GM23338 (cell line): ENCODE results near the gene SCYGR6. TPM values are rescaled to one million over a fixed set of nuclear protein-coding genes. Genes with fewer than 3 reads are reported as not detected.

Experiments
- ATAC-seq: fragments of 200-7000 bp; cut with Tn5 transposase; 3 replicates; pipeline ENCODE4 v1.9.1; 2020
- DNase-seq: peaks from one replicate; pipeline ENCODE4 v3.0.0-alpha.2; 2015; ENCODE audit warnings: low spot score
- H2AFZ ChIP-seq: fragments of 200-600 bp; sonication (generic); 2 replicates; pipeline ENCODE4 v1.8.0; 2016; ENCODE audit warnings: antibody characterized with exemption, mild to moderate bottlenecking, moderate library complexity
- H3F3A ChIP-seq: fragments of 200-600 bp; sonication (generic); replicated peaks from 2 replicates; pipeline ENCODE4 v1.8.0; 2017; ENCODE audit warnings: antibody characterized with exemption, mixed run types, low read depth
- H3K27ac ChIP-seq: fragments of 200-600 bp; sonication (generic); 2 replicates; pipeline ENCODE4 v1.6.1; 2016; ENCODE audit warnings: low read depth
- H3K27me3 ChIP-seq: fragments of 200-600 bp; sonication (generic); 2 replicates; pipeline ENCODE4 v1.8.0; 2016; ENCODE audit warnings: mild to moderate bottlenecking, mixed run types, moderate library complexity; ENCODE audit not compliant: insufficient read depth
- H3K36me3 ChIP-seq: fragments of 200-600 bp; sonication (generic); 2 replicates; pipeline ENCODE4 v1.8.0; 2016; ENCODE audit warnings: mild to moderate bottlenecking; ENCODE audit not compliant: insufficient read depth
- H3K4me1 ChIP-seq: fragments of 200-600 bp; sonication (generic); 2 replicates; pipeline ENCODE4 v1.8.0; 2016; ENCODE audit warnings: mild to moderate bottlenecking, moderate library complexity; ENCODE audit not compliant: insufficient read depth
- H3K4me2 ChIP-seq: fragments of 200-600 bp; sonication (generic); 2 replicates; pipeline ENCODE4 v1.7.1; 2017; ENCODE audit warnings: mixed run types
- H3K4me3 ChIP-seq: fragments of 200-600 bp; sonication (generic); 2 replicates; pipeline ENCODE4 v1.6.1; 2016; ENCODE audit warnings: mixed run types
- H3K79me2 ChIP-seq: fragments of 200-600 bp; sonication (generic); replicated peaks from 2 replicates; pipeline ENCODE4 v1.8.0; 2017; ENCODE audit warnings: mild to moderate bottlenecking; ENCODE audit not compliant: insufficient read depth
- H3K9me2 ChIP-seq: fragments of 200-600 bp; sonication (generic); 2 replicates; pipeline ENCODE4 v1.8.0; 2017; ENCODE audit not compliant: insufficient read depth
- H4K20me1 ChIP-seq: fragments of 200-600 bp; sonication (generic); replicated peaks from 2 replicates; pipeline ENCODE4 v1.8.0; 2017; ENCODE audit warnings: mild to moderate bottlenecking; ENCODE audit not compliant: insufficient read depth
- H3K27ac Mint-ChIP-seq: 2 replicates; pipeline ENCODE4 v1.8.0; 2020; ENCODE audit warnings: inconsistent platforms, mild to moderate bottlenecking, moderate library complexity, mixed read lengths
- H3K27me3 Mint-ChIP-seq: 3 replicates; pipeline ENCODE4 v1.8.0; 2022; ENCODE audit warnings: low read depth, mild to moderate bottlenecking, moderate library complexity, mixed read lengths, inconsistent platforms; ENCODE audit not compliant: insufficient read depth, poor library complexity
- H3K36me3 Mint-ChIP-seq: 3 replicates; pipeline ENCODE4 v1.8.0; 2021; ENCODE audit warnings: low read depth, mild to moderate bottlenecking, inconsistent platforms, moderate library complexity, mixed read lengths
- H3K4me1 Mint-ChIP-seq: 3 replicates; pipeline ENCODE4 v1.8.0; 2020; ENCODE audit warnings: mild to moderate bottlenecking, inconsistent platforms, mixed read lengths
- H3K4me3 Mint-ChIP-seq: 3 replicates; pipeline ENCODE4 v1.8.0; 2021; ENCODE audit warnings: moderate library complexity, mild to moderate bottlenecking, inconsistent platforms, mixed read lengths
- H3K9me3 Mint-ChIP-seq: 3 replicates; pipeline ENCODE4 v1.8.0; 2020; ENCODE audit warnings: moderate library complexity, mild to moderate bottlenecking, inconsistent platforms, mixed read lengths
- CREB1 ChIP-seq: fragments of 250-450 bp; sonication (Bioruptor Pico); IDR thresholded peaks from 2 replicates; pipeline ENCODE4 v1.5.0; 2020; ENCODE audit warnings: low read depth, mild to moderate bottlenecking, moderate library complexity
- EZH2 ChIP-seq: fragments of 200-600 bp; sonication (generic); IDR thresholded peaks from one replicate; pipeline ENCODE4 v1.8.0; 2017; ENCODE audit warnings: antibody characterized with exemption, mild to moderate bottlenecking, low read depth; ENCODE audit not compliant: unreplicated experiment
- JUNB ChIP-seq: IDR thresholded peaks from one replicate; pipeline ENCODE4 v1.6.1; 2016; ENCODE audit warnings: antibody characterized with exemption; ENCODE audit not compliant: unreplicated experiment
- NANOG ChIP-seq: IDR thresholded peaks from 2 replicates; pipeline ENCODE4 v1.6.1; 2016; ENCODE audit warnings: antibody characterized with exemption, borderline replicate concordance
- POLR2AphosphoS5 ChIP-seq: IDR thresholded peaks from 2 replicates; pipeline ENCODE4 v1.6.1; 2016; ENCODE audit warnings: antibody characterized with exemption, low read depth
- STAT1 ChIP-seq: IDR thresholded peaks from one replicate; pipeline ENCODE4 v1.6.1; 2016; ENCODE audit warnings: antibody characterized with exemption; ENCODE audit not compliant: unreplicated experiment
- ZNF114 ChIP-seq: fragments of 250-450 bp; sonication (Bioruptor Pico); IDR thresholded peaks from 2 replicates; pipeline ENCODE4 v1.5.0; 2020; ENCODE audit warnings: mild to moderate bottlenecking, moderate library complexity
- ZNF331 ChIP-seq: fragments of 250-450 bp; sonication (Bioruptor Pico); IDR thresholded peaks from 2 replicates; pipeline ENCODE4 v1.5.0; 2020; ENCODE audit warnings: low read depth, mild to moderate bottlenecking, moderate library complexity
- polyA plus RNA-seq: library from polyadenylated mRNA; unstranded; fragments of >200 nt; fragmentation: Nextera tagmentation; extraction: Ambion mirVana; gene quantifications from 2 replicates; pipeline ENCODE4 v1.2.1, GENCODE V29; 2016
- total RNA-seq: library from RNA; depleted of rRNA; stranded (reverse); fragments of >200 nt; shearing (Covaris generic); gene quantifications from 2 replicates; pipeline ENCODE4 v1.2.3, GENCODE V29; 2014
- TF ChIP-seq, protein P1 (sequence below): fragments of 250-450 bp; sonication (Bioruptor Pico); IDR thresholded peaks from 2 replicates; pipeline ENCODE4 v1.5.0; 2020; ENCODE audit warnings: mild to moderate bottlenecking, moderate library complexity
- TF ChIP-seq, protein P2 (sequence below): IDR thresholded peaks from 2 replicates; pipeline ENCODE4 v1.6.1; 2016; ENCODE audit warnings: antibody characterized with exemption
- TF ChIP-seq, protein P3 (sequence below): IDR thresholded peaks from one replicate; pipeline ENCODE4 v1.6.1; 2018; ENCODE audit warnings: antibody characterized with exemption; ENCODE audit not compliant: unreplicated experiment
- TF ChIP-seq, protein P4 (sequence below), 2 experiments: fragments of 200-600 bp in 1 of 2; sonication (generic) in 1 of 2; conservative IDR thresholded peaks; 2 replicates each; pipeline versions ENCODE4 v1.5.1 to v1.6.1; 2016 to 2017; ENCODE audit warnings: antibody characterized with exemption in 2 of 2, low read depth in 2 of 2, mild to moderate bottlenecking in 2 of 2, moderate library complexity in 1 of 2

Gene SCYGR6
- total and polyA plus RNA-seq, 2 experiments from 2014 or later: not detected

DNA sequence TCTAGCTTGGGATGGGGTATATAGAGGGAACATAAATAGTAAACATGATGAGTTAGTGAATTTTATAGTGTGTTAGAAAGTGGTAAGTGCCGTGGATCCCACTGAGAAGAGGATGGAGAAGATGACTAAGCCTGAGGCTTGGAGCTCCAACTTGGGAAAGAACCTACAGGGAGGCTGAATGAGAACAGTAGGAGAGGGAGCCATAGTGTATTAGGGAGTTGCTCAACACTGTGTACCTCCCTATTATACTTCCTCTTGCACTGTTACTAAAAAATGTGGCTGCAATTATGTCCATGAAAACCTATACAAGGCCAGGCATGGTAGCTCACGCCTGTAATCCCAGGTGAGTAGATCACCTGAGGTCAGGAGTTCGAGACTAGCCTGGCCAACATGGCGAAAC lies 3.9 kb downstream of the SCYGR6 start (continued):
- TF ChIP-seq, protein P1, sequence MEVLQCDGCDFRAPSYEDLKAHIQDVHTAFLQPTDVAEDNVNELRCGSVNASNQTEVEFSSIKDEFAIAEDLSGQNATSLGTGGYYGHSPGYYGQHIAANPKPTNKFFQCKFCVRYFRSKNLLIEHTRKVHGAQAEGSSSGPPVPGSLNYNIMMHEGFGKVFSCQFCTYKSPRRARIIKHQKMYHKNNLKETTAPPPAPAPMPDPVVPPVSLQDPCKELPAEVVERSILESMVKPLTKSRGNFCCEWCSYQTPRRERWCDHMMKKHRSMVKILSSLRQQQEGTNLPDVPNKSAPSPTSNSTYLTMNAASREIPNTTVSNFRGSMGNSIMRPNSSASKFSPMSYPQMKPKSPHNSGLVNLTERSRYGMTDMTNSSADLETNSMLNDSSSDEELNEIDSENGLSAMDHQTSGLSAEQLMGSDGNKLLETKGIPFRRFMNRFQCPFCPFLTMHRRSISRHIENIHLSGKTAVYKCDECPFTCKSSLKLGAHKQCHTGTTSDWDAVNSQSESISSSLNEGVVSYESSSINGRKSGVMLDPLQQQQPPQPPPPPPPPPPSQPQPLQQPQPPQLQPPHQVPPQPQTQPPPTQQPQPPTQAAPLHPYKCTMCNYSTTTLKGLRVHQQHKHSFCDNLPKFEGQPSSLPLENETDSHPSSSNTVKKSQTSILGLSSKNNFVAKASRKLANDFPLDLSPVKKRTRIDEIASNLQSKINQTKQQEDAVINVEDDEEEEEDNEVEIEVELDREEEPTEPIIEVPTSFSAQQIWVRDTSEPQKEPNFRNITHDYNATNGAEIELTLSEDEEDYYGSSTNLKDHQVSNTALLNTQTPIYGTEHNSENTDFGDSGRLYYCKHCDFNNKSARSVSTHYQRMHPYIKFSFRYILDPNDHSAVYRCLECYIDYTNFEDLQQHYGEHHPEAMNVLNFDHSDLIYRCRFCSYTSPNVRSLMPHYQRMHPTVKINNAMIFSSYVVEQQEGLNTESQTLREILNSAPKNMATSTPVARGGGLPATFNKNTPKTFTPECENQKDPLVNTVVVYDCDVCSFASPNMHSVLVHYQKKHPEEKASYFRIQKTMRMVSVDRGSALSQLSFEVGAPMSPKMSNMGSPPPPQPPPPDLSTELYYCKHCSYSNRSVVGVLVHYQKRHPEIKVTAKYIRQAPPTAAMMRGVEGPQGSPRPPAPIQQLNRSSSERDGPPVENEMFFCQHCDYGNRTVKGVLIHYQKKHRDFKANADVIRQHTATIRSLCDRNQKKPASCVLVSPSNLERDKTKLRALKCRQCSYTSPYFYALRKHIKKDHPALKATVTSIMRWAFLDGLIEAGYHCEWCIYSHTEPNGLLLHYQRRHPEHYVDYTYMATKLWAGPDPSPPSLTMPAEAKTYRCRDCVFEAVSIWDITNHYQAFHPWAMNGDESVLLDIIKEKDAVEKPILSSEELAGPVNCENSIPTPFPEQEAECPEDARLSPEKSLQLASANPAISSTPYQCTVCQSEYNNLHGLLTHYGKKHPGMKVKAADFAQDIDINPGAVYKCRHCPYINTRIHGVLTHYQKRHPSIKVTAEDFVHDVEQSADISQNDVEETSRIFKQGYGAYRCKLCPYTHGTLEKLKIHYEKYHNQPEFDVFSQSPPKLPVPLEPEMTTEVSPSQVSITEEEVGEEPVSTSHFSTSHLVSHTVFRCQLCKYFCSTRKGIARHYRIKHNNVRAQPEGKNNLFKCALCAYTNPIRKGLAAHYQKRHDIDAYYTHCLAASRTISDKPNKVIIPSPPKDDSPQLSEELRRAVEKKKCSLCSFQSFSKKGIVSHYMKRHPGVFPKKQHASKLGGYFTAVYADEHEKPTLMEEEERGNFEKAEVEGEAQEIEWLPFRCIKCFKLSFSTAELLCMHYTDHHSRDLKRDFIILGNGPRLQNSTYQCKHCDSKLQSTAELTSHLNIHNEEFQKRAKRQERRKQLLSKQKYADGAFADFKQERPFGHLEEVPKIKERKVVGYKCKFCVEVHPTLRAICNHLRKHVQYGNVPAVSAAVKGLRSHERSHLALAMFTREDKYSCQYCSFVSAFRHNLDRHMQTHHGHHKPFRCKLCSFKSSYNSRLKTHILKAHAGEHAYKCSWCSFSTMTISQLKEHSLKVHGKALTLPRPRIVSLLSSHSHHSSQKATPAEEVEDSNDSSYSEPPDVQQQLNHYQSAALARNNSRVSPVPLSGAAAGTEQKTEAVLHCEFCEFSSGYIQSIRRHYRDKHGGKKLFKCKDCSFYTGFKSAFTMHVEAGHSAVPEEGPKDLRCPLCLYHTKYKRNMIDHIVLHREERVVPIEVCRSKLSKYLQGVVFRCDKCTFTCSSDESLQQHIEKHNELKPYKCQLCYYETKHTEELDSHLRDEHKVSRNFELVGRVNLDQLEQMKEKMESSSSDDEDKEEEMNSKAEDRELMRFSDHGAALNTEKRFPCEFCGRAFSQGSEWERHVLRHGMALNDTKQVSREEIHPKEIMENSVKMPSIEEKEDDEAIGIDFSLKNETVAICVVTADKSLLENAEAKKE (CRISPR knock-in tag): no peak
- no peak for TF ChIP-seq EZH2
- no peak for TF ChIP-seq ZNF114 (CRISPR knock-in tag)

DNA sequence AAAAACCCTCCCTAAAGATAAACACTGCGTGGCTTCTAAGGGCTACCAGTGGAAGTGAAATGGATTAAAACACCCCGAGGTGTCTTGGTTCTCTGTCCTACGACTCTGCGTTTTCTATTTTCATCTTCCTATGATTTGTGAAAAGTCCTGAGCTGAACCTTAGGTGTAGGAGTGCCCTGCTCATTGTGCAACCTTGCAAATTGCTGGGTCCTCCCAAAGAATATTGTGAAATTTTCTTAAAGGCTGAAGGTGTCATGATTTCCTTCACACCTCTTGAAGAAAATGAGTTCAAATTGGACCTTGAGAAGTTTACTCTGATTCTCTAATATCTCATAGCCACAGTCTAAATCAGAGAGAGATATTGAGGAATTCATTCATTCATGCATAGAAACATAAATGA lies 4.9 kb downstream of the SCYGR6 start:
- H3K27me3 Mint-ChIP-seq: peaks cover 2% of the 10 kb centered on the region
- no peak overlapping the region for H2AFZ ChIP-seq
- H3K9me2 ChIP-seq: no peaks in the 10 kb centered on the region
- no peak for ATAC-seq
- DNase-seq: no peak
- no peaks in the 10 kb centered on the region for H4K20me1 ChIP-seq
- H3K36me3 ChIP-seq: no peaks in the 10 kb centered on the region
- H3K4me3 Mint-ChIP-seq: no peak overlapping the region
- no peaks in the 10 kb centered on the region for H3K27me3 ChIP-seq
- H3K4me2 ChIP-seq: no peak overlapping the region
- no peak overlapping the region for H3K27ac Mint-ChIP-seq
- H3K27ac ChIP-seq: no peak overlapping the region
- H3K36me3 Mint-ChIP-seq: no peaks in the 10 kb centered on the region
- H3F3A ChIP-seq: no peaks in the 10 kb centered on the region
- H3K4me1 ChIP-seq: peaks cover 24% of the 10 kb centered on the region
- H3K9me3 Mint-ChIP-seq: no peaks in the 10 kb centered on the region
- peaks cover 17% of the 10 kb centered on the region for H3K4me1 Mint-ChIP-seq
- no peak overlapping the region for H3K4me3 ChIP-seq
- no peaks in the 10 kb centered on the region for H3K79me2 ChIP-seq
- no peak for TF ChIP-seq JUNB
- TF ChIP-seq, protein P2, sequence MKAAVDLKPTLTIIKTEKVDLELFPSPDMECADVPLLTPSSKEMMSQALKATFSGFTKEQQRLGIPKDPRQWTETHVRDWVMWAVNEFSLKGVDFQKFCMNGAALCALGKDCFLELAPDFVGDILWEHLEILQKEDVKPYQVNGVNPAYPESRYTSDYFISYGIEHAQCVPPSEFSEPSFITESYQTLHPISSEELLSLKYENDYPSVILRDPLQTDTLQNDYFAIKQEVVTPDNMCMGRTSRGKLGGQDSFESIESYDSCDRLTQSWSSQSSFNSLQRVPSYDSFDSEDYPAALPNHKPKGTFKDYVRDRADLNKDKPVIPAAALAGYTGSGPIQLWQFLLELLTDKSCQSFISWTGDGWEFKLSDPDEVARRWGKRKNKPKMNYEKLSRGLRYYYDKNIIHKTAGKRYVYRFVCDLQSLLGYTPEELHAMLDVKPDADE: no peak
- no peak for TF ChIP-seq POLR2AphosphoS5
- TF ChIP-seq CREB1: no peak
- TF ChIP-seq NANOG: no peak
- no peak for TF ChIP-seq STAT1
- no peak for TF ChIP-seq ZNF331 (CRISPR knock-in tag)
- no peak for TF ChIP-seq ZNF114 (CRISPR knock-in tag)
- TF ChIP-seq, protein P3, sequence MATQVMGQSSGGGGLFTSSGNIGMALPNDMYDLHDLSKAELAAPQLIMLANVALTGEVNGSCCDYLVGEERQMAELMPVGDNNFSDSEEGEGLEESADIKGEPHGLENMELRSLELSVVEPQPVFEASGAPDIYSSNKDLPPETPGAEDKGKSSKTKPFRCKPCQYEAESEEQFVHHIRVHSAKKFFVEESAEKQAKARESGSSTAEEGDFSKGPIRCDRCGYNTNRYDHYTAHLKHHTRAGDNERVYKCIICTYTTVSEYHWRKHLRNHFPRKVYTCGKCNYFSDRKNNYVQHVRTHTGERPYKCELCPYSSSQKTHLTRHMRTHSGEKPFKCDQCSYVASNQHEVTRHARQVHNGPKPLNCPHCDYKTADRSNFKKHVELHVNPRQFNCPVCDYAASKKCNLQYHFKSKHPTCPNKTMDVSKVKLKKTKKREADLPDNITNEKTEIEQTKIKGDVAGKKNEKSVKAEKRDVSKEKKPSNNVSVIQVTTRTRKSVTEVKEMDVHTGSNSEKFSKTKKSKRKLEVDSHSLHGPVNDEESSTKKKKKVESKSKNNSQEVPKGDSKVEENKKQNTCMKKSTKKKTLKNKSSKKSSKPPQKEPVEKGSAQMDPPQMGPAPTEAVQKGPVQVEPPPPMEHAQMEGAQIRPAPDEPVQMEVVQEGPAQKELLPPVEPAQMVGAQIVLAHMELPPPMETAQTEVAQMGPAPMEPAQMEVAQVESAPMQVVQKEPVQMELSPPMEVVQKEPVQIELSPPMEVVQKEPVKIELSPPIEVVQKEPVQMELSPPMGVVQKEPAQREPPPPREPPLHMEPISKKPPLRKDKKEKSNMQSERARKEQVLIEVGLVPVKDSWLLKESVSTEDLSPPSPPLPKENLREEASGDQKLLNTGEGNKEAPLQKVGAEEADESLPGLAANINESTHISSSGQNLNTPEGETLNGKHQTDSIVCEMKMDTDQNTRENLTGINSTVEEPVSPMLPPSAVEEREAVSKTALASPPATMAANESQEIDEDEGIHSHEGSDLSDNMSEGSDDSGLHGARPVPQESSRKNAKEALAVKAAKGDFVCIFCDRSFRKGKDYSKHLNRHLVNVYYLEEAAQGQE: no peak
- TF ChIP-seq, protein P4, sequence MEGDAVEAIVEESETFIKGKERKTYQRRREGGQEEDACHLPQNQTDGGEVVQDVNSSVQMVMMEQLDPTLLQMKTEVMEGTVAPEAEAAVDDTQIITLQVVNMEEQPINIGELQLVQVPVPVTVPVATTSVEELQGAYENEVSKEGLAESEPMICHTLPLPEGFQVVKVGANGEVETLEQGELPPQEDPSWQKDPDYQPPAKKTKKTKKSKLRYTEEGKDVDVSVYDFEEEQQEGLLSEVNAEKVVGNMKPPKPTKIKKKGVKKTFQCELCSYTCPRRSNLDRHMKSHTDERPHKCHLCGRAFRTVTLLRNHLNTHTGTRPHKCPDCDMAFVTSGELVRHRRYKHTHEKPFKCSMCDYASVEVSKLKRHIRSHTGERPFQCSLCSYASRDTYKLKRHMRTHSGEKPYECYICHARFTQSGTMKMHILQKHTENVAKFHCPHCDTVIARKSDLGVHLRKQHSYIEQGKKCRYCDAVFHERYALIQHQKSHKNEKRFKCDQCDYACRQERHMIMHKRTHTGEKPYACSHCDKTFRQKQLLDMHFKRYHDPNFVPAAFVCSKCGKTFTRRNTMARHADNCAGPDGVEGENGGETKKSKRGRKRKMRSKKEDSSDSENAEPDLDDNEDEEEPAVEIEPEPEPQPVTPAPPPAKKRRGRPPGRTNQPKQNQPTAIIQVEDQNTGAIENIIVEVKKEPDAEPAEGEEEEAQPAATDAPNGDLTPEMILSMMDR (conservative IDR thresholded peaks at IDR 0.05; ENCODE audit: low read depth in 2 of 2): no peak
